ENCODE measurements around the gene IFNG.

GRCh38 chr12:68139941-68140340 is 19.6 kb downstream of the IFNG start:
- TF ChIP-seq CTCF (IDR thresholded peaks at IDR 0.05; ENCODE audit: insufficient read depth, low read depth, low read length), result no peak
- no peak for TF ChIP-seq EZH2 (IDR thresholded peaks at IDR 0.05; ENCODE audit: insufficient read depth, low read length)
